Lower lobe of right lung (tissue), 2 donors: Measurements from ENCODE around the gene MPG. TPM values are rescaled to one million over a fixed set of nuclear protein-coding genes. Genes with fewer than 3 reads are reported as not detected.

ENCODE experiments used
- ATAC-seq, 2 donors: fragments of 200-7000 bp; cut with Tn5 transposase; one replicate each; pipeline ENCODE4 v1.9.1; 2020 to 2022; ENCODE audit warnings: mild to moderate bottlenecking in 2 of 2, moderate library complexity in 2 of 2
- DNase-seq: peaks from one replicate; pipeline ENCODE4 v3.0.0-alpha.2; 2020
- H3K27ac ChIP-seq: fragments of 200-600 bp; one replicate; pipeline ENCODE4 v1.8.0; 2022
- H3K27me3 ChIP-seq: fragments of 200-600 bp; one replicate; pipeline ENCODE4 v1.8.0; 2022; ENCODE audit warnings: low read depth
- H3K36me3 ChIP-seq: fragments of 200-600 bp; one replicate; pipeline ENCODE4 v1.8.0; 2022; ENCODE audit warnings: mild to moderate bottlenecking
- H3K4me1 ChIP-seq: fragments of 200-600 bp; one replicate; pipeline ENCODE4 v1.8.0; 2022
- H3K4me3 ChIP-seq: fragments of 200-600 bp; one replicate; pipeline ENCODE4 v1.8.0; 2022; ENCODE audit warnings: mild to moderate bottlenecking
- H3K9me3 ChIP-seq: fragments of 200-600 bp; one replicate; pipeline ENCODE4 v1.8.0; 2022
- intact Hi-C: fragments of 100-400 bp; cut with DNase I; formaldehyde crosslinking; loops from one replicate; pipeline ENCODE4 v1.11.0; 2022
- total RNA-seq: library from RNA; stranded (reverse); fragmentation: NEBNext Ultra II Directional; extraction: Animal tissue kit (Norgen Biotek cat#: 25700); gene quantifications from one replicate; pipeline ENCODE4 v1.2.1, GENCODE V29; 2021
- TF ChIP-seq, protein P1 (sequence below): fragments of 200-600 bp; IDR thresholded peaks from one replicate; pipeline ENCODE4 v1.8.0; 2022; ENCODE audit warnings: antibody characterized with exemption, mild to moderate bottlenecking
- donor health status: DM: no; HTN: yes; CAD: no; lungs with severe emphysema.

MPG gene
- total RNA-seq, 1 donor from 2014 or later, result 38.5 TPM

DNA sequence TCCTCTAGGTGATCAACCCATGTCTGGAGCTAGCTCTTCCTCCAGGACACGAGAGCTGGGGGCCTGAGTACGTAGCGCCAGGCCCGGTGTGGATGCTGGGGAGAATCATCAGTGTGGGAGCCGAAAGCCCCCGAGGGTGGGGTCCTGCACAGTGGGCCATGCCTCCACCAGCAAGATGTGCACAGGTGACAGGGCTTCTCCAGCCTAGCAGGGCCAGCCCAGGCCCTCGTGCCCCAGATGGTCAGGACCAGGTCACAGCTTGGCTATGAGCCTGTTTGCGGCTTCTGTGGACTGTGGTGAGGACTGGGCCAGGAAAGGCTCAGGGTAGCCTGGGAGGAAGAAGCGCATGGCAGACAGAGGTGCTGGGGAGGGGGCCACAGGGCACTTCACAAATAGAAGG lies 7.8 kb downstream of the MPG start:
- H3K27me3 ChIP-seq, result no peaks in the 10 kb centered on the region
- H3K4me3 ChIP-seq, result no peak overlapping the region
- peak overlapping the region; percentile 85 for H3K27ac ChIP-seq
- TF ChIP-seq, protein P1, sequence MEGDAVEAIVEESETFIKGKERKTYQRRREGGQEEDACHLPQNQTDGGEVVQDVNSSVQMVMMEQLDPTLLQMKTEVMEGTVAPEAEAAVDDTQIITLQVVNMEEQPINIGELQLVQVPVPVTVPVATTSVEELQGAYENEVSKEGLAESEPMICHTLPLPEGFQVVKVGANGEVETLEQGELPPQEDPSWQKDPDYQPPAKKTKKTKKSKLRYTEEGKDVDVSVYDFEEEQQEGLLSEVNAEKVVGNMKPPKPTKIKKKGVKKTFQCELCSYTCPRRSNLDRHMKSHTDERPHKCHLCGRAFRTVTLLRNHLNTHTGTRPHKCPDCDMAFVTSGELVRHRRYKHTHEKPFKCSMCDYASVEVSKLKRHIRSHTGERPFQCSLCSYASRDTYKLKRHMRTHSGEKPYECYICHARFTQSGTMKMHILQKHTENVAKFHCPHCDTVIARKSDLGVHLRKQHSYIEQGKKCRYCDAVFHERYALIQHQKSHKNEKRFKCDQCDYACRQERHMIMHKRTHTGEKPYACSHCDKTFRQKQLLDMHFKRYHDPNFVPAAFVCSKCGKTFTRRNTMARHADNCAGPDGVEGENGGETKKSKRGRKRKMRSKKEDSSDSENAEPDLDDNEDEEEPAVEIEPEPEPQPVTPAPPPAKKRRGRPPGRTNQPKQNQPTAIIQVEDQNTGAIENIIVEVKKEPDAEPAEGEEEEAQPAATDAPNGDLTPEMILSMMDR, result no peak
- no peak for ATAC-seq
- no peaks in the 10 kb centered on the region for H3K9me3 ChIP-seq
- H3K36me3 ChIP-seq, result peaks cover 64% of the 10 kb centered on the region
- intact Hi-C loops, result no loop called here
- H3K4me1 ChIP-seq, result peaks cover 33% of the 10 kb centered on the region
- DNase-seq, result no peak

DNA sequence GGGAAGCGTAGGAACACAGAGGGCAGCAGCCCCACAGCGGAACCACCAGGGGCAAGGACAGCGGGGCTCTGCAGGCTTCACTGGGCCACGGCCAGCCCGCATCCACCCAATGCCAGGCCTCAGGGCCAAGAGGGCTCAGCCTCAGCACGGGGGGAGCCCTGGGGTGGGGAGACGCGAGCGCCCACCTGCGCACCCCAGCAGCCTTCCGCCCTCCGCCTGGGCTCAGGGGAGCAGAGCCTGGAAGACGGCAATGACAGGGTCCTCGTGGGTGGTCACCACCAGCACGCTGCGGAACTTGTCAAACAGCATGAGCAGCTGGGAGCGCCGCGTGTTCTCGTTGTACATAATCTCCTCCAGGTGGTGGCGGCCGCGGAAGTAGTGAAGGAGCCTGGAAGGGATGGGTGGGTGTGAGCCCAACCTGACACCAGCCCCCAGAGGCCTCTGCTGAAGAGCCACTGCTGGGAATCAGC lies 8.5 kb downstream of the MPG start:
- Histone ChIP-seq H3K9me3 (no peaks in the 10 kb centered on the region), H3K36me3 (peaks cover 63% of the 10 kb centered on the region), H3K4me3 (no peak overlapping the region), H3K27ac (peak overlapping the region; percentile 85), H3K27me3 (no peaks in the 10 kb centered on the region), H3K4me1 (peaks cover 33% of the 10 kb centered on the region)
- TF ChIP-seq, protein P1, result no peak
- DNase-seq, result no peak
- intact Hi-C loops, result no loop called here
- no peak for ATAC-seq

DNA sequence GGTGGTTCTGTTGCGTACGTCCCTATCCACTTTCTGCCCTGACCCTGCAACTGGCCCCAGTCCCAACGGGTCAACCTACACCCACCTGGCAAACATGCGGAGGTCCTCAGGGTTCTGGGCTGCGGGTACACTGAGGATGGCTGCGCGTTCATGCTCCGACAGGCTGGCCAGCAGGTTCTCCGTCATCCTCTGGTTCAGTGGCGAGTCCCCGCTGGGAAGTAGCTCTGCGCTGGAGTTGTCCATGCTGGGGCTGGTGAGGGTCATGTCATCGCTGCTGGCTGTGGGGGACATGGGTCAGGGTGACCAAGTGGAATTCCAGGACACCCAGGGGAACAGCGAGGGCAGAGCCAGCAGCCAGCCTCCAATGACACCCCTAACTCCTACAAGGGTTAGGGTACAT lies 10.6 kb downstream of the MPG start:
- Histone ChIP-seq H3K36me3 (peaks cover 69% of the 10 kb centered on the region), H3K9me3 (no peaks in the 10 kb centered on the region), H3K27me3 (no peaks in the 10 kb centered on the region), H3K4me1 (peaks cover 30% of the 10 kb centered on the region), H3K27ac (no peak overlapping the region), H3K4me3 (no peak overlapping the region)
- DNase-seq (peak; percentile 34), ATAC-seq (no peak)
- intact Hi-C loops, result no loop called here
- TF ChIP-seq, protein P1, result no peak

DNA sequence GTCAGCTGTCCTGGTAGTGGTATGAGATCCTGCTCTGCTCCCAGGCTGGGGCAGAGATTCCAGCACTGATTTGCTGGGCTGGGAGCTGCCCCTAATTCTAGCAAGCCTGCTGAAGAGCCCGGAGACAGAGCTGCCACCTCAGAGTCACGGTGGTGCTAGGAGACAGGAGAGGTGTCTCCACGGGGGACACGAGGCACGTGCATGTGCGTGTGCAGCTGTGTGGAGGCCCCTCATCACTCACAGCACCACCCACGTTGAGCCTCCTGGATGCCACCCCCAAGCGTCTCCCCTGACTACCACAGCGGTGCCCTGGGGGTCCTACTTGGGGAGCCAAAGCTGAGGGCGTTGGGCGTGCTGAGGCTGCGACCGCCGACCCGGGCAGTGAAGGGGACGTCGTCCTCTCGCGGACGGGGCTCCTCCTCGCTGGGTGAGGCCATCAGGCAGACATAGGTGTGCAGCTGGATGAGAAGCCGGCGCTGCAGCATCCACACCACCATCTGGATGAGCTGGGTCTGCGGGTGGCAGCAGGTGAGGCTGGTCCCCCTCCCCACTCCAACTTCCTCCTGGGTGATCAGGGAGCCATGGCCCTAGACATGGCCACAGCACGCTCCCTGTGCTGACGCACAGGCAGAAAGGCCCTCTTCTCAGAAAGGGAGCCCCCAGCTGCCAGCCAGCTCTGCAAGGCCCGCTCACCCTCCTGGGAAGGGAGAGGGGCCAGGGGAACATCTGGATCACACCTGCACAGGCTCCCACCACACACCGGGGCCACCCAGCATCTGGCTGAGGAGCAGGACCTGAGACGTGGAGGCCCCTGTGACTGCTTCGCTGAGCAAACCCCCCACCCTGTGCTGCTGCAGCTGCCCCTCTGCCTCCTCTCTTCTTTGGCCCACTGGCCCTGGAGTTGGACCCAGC lies 11.6 kb downstream of the MPG start:
- Histone ChIP-seq H3K4me1 (peaks cover 20% of the 10 kb centered on the region), H3K4me3 (no peak overlapping the region), H3K9me3 (no peaks in the 10 kb centered on the region), H3K27me3 (no peaks in the 10 kb centered on the region), H3K36me3 (peaks cover 69% of the 10 kb centered on the region), H3K27ac (no peak overlapping the region)
- TF ChIP-seq, protein P1, result no peak
- DNase-seq (no peak), ATAC-seq (no peak)
- intact Hi-C loops, result no loop called here

DNA sequence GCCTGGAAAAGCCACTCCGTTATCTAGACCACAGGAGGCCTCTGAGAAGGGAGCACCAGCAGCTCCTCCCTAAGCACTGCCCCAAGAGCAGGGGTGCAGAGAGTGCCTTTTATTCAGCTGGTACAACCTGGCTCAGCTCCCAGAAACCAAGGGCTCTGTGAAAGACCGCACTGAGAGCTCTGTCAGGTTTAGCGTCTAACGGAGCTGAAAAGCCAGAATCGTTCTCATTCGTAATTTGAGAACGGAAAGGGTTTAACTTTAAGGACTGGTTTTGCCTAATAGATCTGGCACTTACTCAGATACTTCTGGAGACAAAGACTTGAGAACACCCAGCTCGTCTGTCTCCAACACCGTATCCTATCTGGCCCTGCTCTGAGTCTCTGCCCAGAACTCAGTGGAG lies 13.5 kb downstream of the MPG start:
- H3K27me3 ChIP-seq, result no peaks in the 10 kb centered on the region
- DNase-seq, result no peak
- H3K9me3 ChIP-seq, result no peaks in the 10 kb centered on the region
- H3K4me1 ChIP-seq, result peaks cover 1% of the 10 kb centered on the region
- H3K36me3 ChIP-seq, result peaks cover 56% of the 10 kb centered on the region
- intact Hi-C loops, result no loop called here
- ATAC-seq, result peak in 1 of 2 donors; percentile 31
- H3K27ac ChIP-seq, result peak overlapping the region; percentile 2
- H3K4me3 ChIP-seq, result no peak overlapping the region
- TF ChIP-seq, protein P1, result no peak
